SK-N-SH (cell line): ENCODE measurements around the gene ECE1. TPM values are rescaled to one million over a fixed set of nuclear protein-coding genes. Genes with fewer than 3 reads are reported as not detected.

Experiments
- CTCF ChIA-PET: fragments of 300-600, 350-600 bp; formaldehyde crosslinking; extraction: SDS; loops from one replicate; lab custom pipeline; 2021; lab: Yijun Ruan, JAX
- POLR2A ChIA-PET: fragments of 350-600 bp; sonication (Branson Sonifier 250); formaldehyde crosslinking; extraction: SDS; loops from one replicate; lab custom pipeline; 2020; ENCODE audit warnings: antibody characterized with exemption, inconsistent platforms; lab: Yijun Ruan, JAX
- DNase-seq: peaks from one replicate; pipeline ENCODE4 v3.0.0; 2012
- H2AFZ ChIP-seq: fragments of 200-600 bp; sonication (generic); 2 replicates; pipeline ENCODE4 v1.8.1; 2016; ENCODE audit warnings: antibody characterized with exemption, mild to moderate bottlenecking, low read depth
- H3F3A ChIP-seq: fragments of 200-600 bp; sonication (generic); replicated peaks from 2 replicates; pipeline ENCODE3; 2016; ENCODE audit warnings: antibody characterized with exemption, mild to moderate bottlenecking; ENCODE audit not compliant: insufficient read depth
- H3K27ac ChIP-seq, 2 experiments: fragments of 200-500 bp in 1 of 2; fragments of 200-600 bp in 1 of 2; sonication (Bioruptor generic) in 1 of 2; sonication (generic), shearing (Covaris generic) in 1 of 2; 2 replicates each; pipeline versions ENCODE4 v1.5.1 to v1.6.1; 2014 to 2016; ENCODE audit warnings: low read depth in 2 of 2, inconsistent platforms in 1 of 2, low read length in 1 of 2, mild to moderate bottlenecking in 1 of 2, mixed read lengths in 1 of 2
- H3K27me3 ChIP-seq: fragments of 200-600 bp; sonication (generic), shearing (Covaris generic); 2 replicates; pipeline ENCODE4 v1.6.1; 2016; ENCODE audit warnings: mixed run types; ENCODE audit not compliant: insufficient read depth
- H3K36me3 ChIP-seq, 2 experiments: fragments of 200-500 bp in 1 of 2; fragments of 200-600 bp in 1 of 2; sonication (Bioruptor generic) in 1 of 2; sonication (generic) in 1 of 2; replicated peaks in 1 of 2; 2 replicates each; pipeline versions ENCODE3 to v1.5.1; 2014 to 2016; ENCODE audit warnings: low read length in 1 of 2, mild to moderate bottlenecking in 1 of 2; ENCODE audit not compliant: insufficient read depth in 2 of 2, control insufficient read depth in 1 of 2
- H3K4me1 ChIP-seq, 2 experiments: fragments of 200-500 bp in 1 of 2; fragments of 200-600 bp in 1 of 2; sonication (Bioruptor generic) in 1 of 2; sonication (generic), shearing (Covaris generic) in 1 of 2; 2 replicates each; pipeline versions ENCODE4 v1.5.1 to v1.6.1; 2014 to 2016; ENCODE audit warnings: low read depth in 1 of 2, low read length in 1 of 2, mixed run types in 1 of 2; ENCODE audit not compliant: insufficient read depth in 2 of 2, control insufficient read depth in 1 of 2
- H3K4me2 ChIP-seq: fragments of 200-600 bp; sonication (generic), shearing (Covaris generic); 2 replicates; pipeline ENCODE4 v1.6.1; 2017; ENCODE audit warnings: mixed run types
- H3K4me3 ChIP-seq, 2 experiments: fragments of 200-500 bp in 1 of 2; fragments of 200-600 bp in 1 of 2; sonication (Bioruptor generic) in 1 of 2; sonication (generic), shearing (Covaris generic) in 1 of 2; 2 replicates each; pipeline versions ENCODE4 v1.5.1 to v1.8.1; 2014 to 2016; ENCODE audit warnings: low read depth in 2 of 2, inconsistent platforms in 1 of 2, low read length in 1 of 2, mild to moderate bottlenecking in 1 of 2, mixed read lengths in 1 of 2, moderate library complexity in 1 of 2
- H3K79me2 ChIP-seq: fragments of 200-600 bp; sonication (generic); 2 replicates; pipeline ENCODE4 v1.8.1; 2017; ENCODE audit warnings: mild to moderate bottlenecking; ENCODE audit not compliant: insufficient read depth
- H3K9ac ChIP-seq: fragments of 200-600 bp; sonication (generic); 2 replicates; pipeline ENCODE4 v1.6.1; 2017; ENCODE audit warnings: mixed run types
- H3K9me2 ChIP-seq: fragments of 200-600 bp; sonication (generic); 2 replicates; pipeline ENCODE4 v1.6.1; 2017; ENCODE audit warnings: mixed run types
- H3K9me3 ChIP-seq: fragments of 200-600 bp; sonication (generic); 2 replicates; pipeline ENCODE4 v1.6.1; 2017; ENCODE audit warnings: mixed run types, mild to moderate bottlenecking, moderate library complexity
- H4K20me1 ChIP-seq: fragments of 200-600 bp; sonication (generic); 2 replicates; pipeline ENCODE4 v1.6.1; 2017; ENCODE audit warnings: mild to moderate bottlenecking, mixed run types; ENCODE audit not compliant: insufficient read depth
- CHD2 ChIP-seq: fragments of 150-350 bp; IDR thresholded peaks from 2 replicates; pipeline ENCODE4 v1.6.1; 2018; ENCODE audit warnings: low read length; ENCODE audit not compliant: partially characterized antibody
- CTCF ChIP-seq: fragments of 200-600 bp; sonication (generic); IDR thresholded peaks from 2 replicates; pipeline ENCODE4 v1.6.1; 2017; ENCODE audit warnings: antibody characterized with exemption, mild to moderate bottlenecking, moderate library complexity
- ELF1 ChIP-seq: IDR thresholded peaks from 2 replicates; pipeline ENCODE4 v1.4.0; 2012
- FOSL2 ChIP-seq: IDR thresholded peaks from 2 replicates; pipeline ENCODE4 v1.4.0; 2012; ENCODE audit warnings: low read depth, mild to moderate bottlenecking, moderate library complexity, borderline replicate concordance
- FOXM1 ChIP-seq: IDR thresholded peaks from 2 replicates; pipeline ENCODE4 v1.4.0; 2012; ENCODE audit warnings: low read depth, mild to moderate bottlenecking
- GATA2 ChIP-seq: sonication (generic); formaldehyde crosslinking; IDR thresholded peaks from 2 replicates; pipeline ENCODE4 v1.5.0; 2020; ENCODE audit warnings: mild to moderate bottlenecking, missing genetic modification reagents
- IRF3 ChIP-seq: fragments of 150-350 bp; IDR thresholded peaks from 2 replicates; pipeline ENCODE4 v1.6.1; 2016; ENCODE audit warnings: mild to moderate bottlenecking, low read depth, low read length
- MXI1 ChIP-seq: IDR thresholded peaks from 2 replicates; pipeline ENCODE4 v1.6.1; 2012; ENCODE audit warnings: mild to moderate bottlenecking, low read depth, low read length, improper control_type of control experiment
- NFIC ChIP-seq: IDR thresholded peaks from 2 replicates; pipeline ENCODE4 v1.4.0; 2012; ENCODE audit warnings: borderline replicate concordance
- POLR2AphosphoS5 ChIP-seq: IDR thresholded peaks from 2 replicates; pipeline ENCODE4 v1.6.1; 2012; ENCODE audit warnings: low read depth, low read length
- RAD21 ChIP-seq: IDR thresholded peaks from 2 replicates; pipeline ENCODE4 v1.6.1; 2012; ENCODE audit warnings: mild to moderate bottlenecking, low read length
- RFX5 ChIP-seq: IDR thresholded peaks from 2 replicates; pipeline ENCODE4 v1.6.1; 2012; ENCODE audit warnings: mild to moderate bottlenecking, improper control_type of control experiment, low read length
- SMC3 ChIP-seq: IDR thresholded peaks from 2 replicates; pipeline ENCODE4 v1.6.1; 2012; ENCODE audit warnings: low read depth, low read length, improper control_type of control experiment
- TAF1 ChIP-seq: IDR thresholded peaks from 2 replicates; pipeline ENCODE4 v1.6.1; 2012; ENCODE audit warnings: low read depth, mild to moderate bottlenecking, low read length, moderate library complexity, borderline replicate concordance
- USF2 ChIP-seq: fragments of 150-350 bp; IDR thresholded peaks from 2 replicates; pipeline ENCODE4 v1.6.1; 2017; ENCODE audit warnings: antibody characterized with exemption, low read length, low read depth, borderline replicate concordance
- WGBS: methylation state at CpG from one replicate; pipeline ENCODE4 v1.1.6; 2017; ENCODE audit warnings: low lambda C conversion rate; 5-methylcytosine and 5-hydroxymethylcytosine counted together
- polyA plus RNA-seq, 3 experiments: library from polyadenylated mRNA; depleted of rRNA; stranded (reverse); fragments of >200 nt; gene quantifications; 2 replicates each; pipeline ENCODE4 v1.2.3, GENCODE V29; 2012

ECE1 gene
- polyA plus RNA-seq, 1 of the 3 experiments (the other 2 are of a cell fraction) = 96.6 TPM

GRCh38 chr1:21200767-21201166 is 89.5 kb downstream of the ECE1 start:
- Histone ChIP-seq H3K4me2 (no peak overlapping the region; the same call in 1 of the 2 replicates), H2AFZ (peak overlapping the region; percentile 11; the same call in 1 of the 2 replicates), H3K27ac (peak overlapping the region in 1 of 2 experiments; percentile 73; a peak in 2 of 4 replicates), H3K27me3 (no peaks in the 10 kb centered on the region), H3F3A (peaks cover 14% of the 10 kb centered on the region), H3K9me2 (no peaks in the 10 kb centered on the region), H3K4me3 (no peak overlapping the region), H3K36me3 (no peaks in the 10 kb centered on the region), H3K9me3 (no peaks in the 10 kb centered on the region)
- WGBS = 77% methylated on average over 6 of the region's 6 CpGs
- DNase-seq = no peak
- CTCF ChIA-PET = interaction anchor here (0.6 to 2.3 kb wide), 7 partner anchors 17 to 1524 kb away, joined by 3 to 10 read pairs (median 3); no protein-coding TSS in a partner anchor
- POLR2A ChIA-PET = no interaction called here
- TF ChIP-seq USF2 = no peak
- no peak for TF ChIP-seq ELF1
- TF ChIP-seq GATA2 (CRISPR knock-in tag) = no peak
- TF ChIP-seq CTCF = no peak
- TF ChIP-seq RFX5 = no peak
- TF ChIP-seq, all 33 proteins: peak for 0
- Histone ChIP-seq H3K79me2 (no peaks in the 10 kb centered on the region), H3K4me1 (peaks cover 0 to 4% of the 10 kb centered on the region in 2 experiments; a peak in 2 of 4 replicates), H3K9ac (no peak overlapping the region), H4K20me1 (no peaks in the 10 kb centered on the region)

- CTCF ChIA-PET = interaction anchor here (7.8 kb wide), 1 partner anchor 502 kb away, joined by 127 read pairs; no protein-coding TSS in a partner anchor
- Histone ChIP-seq H3K36me3 (no peaks in the 10 kb centered on the region), H3K4me3 (no peak overlapping the region), H2AFZ (no peak overlapping the region), H4K20me1 (no peaks in the 10 kb centered on the region), H3F3A (peaks cover 14% of the 10 kb centered on the region), H3K27ac (no peak overlapping the region), H3K27me3 (no peaks in the 10 kb centered on the region), H3K4me1 (peaks cover 0 to 4% of the 10 kb centered on the region in 2 experiments; a peak in 1 of 4 replicates), H3K9me2 (no peaks in the 10 kb centered on the region), H3K9ac (no peak overlapping the region), H3K9me3 (no peaks in the 10 kb centered on the region), H3K79me2 (no peaks in the 10 kb centered on the region), H3K4me2 (no peak overlapping the region)
- DNase-seq = no peak
- 74% methylated on average over 4 of the region's 4 CpGs for WGBS
- TF ChIP-seq FOXM1 (no peak), IRF3 (no peak), TAF1 (no peak), POLR2AphosphoS5 (no peak), SMC3 (no peak), RAD21 (no peak), NFIC (no peak), USF2 (no peak), MXI1 (no peak), CHD2 (no peak), FOSL2 (no peak), RFX5 (no peak)
- POLR2A ChIA-PET = no interaction called here
These were observed 91.3 kb downstream of the ECE1 start for GRCh38 chr1:21198929-21199328.
